Choroid plexus epithelial cell (primary cell): ENCODE measurements around the gene GNB1L.
A peak's percentile ranks its signal among the peaks of the same experiment; 100 is the strongest.

Experiments used
- DNase-seq: peaks from one replicate; pipeline ENCODE4 v3.0.0-alpha.2; 2010; ENCODE audit warnings: low read depth
- H3K4me3 ChIP-seq: 2 replicates; pipeline ENCODE4 v1.5.1; 2011; ENCODE audit warnings: low read depth, mild to moderate bottlenecking, control low read depth, low read length, moderate library complexity
- TF ChIP-seq, protein P1 (sequence below): conservative IDR thresholded peaks from 2 replicates; pipeline ENCODE4 v1.5.1; 2011; ENCODE audit warnings: low read depth, mild to moderate bottlenecking, control low read depth, inconsistent platforms, low read length, moderate library complexity

GNB1L gene

GRCh38 chr22:19750507-19751490 is 103.9 kb downstream of the GNB1L start:
- H3K4me3 ChIP-seq, result no peak overlapping the region
- TF ChIP-seq, protein P1, sequence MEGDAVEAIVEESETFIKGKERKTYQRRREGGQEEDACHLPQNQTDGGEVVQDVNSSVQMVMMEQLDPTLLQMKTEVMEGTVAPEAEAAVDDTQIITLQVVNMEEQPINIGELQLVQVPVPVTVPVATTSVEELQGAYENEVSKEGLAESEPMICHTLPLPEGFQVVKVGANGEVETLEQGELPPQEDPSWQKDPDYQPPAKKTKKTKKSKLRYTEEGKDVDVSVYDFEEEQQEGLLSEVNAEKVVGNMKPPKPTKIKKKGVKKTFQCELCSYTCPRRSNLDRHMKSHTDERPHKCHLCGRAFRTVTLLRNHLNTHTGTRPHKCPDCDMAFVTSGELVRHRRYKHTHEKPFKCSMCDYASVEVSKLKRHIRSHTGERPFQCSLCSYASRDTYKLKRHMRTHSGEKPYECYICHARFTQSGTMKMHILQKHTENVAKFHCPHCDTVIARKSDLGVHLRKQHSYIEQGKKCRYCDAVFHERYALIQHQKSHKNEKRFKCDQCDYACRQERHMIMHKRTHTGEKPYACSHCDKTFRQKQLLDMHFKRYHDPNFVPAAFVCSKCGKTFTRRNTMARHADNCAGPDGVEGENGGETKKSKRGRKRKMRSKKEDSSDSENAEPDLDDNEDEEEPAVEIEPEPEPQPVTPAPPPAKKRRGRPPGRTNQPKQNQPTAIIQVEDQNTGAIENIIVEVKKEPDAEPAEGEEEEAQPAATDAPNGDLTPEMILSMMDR, result no peak
- peak; percentile 71 for DNase-seq

- TF ChIP-seq, protein P1, result no peak
- no peak overlapping the region for H3K4me3 ChIP-seq
- DNase-seq, result no peak
Measured at GRCh38 chr22:19749876-19750275, 104.8 kb downstream of the GNB1L start.

GRCh38 chr22:19748991-19749664 is 105.5 kb downstream of the GNB1L start:
- no peak for DNase-seq
- TF ChIP-seq, protein P1, result no peak
- H3K4me3 ChIP-seq, result no peak overlapping the region

GRCh38 chr22:19748139-19748538 is 106.5 kb downstream of the GNB1L start:
- DNase-seq, result no peak
- no peak overlapping the region for H3K4me3 ChIP-seq
- TF ChIP-seq, protein P1, result no peak

DNA sequence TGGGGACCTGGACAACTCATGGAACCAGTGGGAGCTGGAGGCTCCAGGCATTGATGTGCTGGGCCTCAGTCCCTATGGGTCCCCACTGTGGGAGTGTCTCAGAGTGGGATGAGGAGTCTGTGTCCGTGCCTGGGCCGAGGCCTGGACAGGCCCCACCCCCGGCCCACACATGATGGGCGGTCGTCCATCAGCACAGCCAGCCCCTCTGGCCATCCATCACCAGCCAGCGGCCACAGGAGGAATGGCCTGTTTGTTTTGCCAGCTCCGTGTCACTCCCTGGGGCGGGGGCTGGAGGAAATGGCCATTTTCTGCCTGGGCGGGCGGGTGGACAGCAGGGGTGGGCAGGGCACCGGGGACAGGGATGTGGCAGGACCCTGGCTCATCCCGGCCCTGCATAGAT is 107.1 kb downstream of the GNB1L start:
- no peak for DNase-seq
- H3K4me3 ChIP-seq, result no peak overlapping the region
- TF ChIP-seq, protein P1, result no peak

DNA sequence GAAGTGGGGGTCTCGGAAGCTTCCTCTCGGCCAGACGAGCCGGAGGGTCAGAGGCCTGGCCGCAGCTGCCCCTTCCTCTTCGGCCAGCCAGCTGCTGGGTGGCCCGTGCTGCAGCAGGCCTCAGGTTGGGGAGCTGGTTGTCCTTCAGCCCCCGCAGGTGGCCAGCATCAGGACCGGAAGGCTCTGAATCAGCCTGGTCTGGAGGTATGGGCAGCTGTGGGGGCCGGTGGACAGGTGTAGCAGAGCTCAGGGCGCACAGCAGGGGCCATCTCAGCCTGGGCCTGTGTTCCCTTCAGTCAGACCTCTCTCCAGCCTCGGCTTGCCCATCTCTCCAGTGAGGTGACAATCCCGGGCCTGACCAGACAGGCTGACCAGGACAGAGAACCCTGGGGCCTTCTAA is 107.9 kb downstream of the GNB1L start:
- TF ChIP-seq, protein P1, result no peak
- H3K4me3 ChIP-seq, result no peak overlapping the region
- no peak for DNase-seq
